ENCODE data around the gene GPR161.

GPR161 gene

DNA sequence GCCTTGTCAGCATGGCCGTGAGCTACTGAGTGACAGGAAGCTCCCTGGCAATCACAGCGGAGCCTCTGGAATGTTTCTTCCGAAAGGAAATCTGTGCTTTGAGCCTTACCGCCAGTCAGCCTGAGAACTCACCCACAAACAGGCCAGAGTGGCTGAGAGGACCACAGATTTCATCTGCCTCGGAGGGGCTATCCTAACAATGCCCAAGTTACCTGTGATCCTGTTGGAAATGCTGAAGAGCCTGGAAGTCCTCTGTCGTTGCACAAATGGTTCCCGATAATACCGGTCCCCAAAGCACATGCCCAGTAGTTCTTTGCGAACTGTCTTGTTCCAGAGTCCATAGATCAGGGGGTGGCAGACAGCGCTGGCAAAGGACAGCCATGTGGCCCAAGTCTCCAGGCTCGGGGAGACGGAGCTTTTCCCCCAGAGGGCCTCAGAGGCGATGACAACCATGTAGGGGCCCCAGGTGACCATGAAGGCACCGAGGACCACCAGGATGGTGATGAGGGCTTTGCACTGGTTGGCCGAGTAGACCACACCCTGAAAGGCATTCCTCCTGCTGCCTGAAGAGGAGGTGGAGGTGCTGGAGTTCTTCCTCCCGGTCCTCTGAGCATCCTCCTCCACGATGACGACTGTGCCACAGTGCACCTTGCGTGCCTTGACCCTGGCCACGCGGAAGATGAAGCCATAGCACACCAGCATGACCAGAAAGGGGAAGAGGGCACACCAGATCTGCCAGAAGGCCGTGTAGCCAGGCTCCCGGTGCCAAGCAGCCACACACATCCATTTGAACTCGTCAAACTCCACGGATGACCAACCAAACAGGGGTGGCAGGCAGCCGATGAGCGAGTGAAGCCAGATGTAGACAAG is 40.2 kb downstream of the GPR161 start:
- H3K4me3 ChIP-seq (ENCODE audit: low read depth, low read length, poor library complexity, severe bottlenecking), result no peak overlapping the region
- no peak for TF ChIP-seq EZH2 (IDR thresholded peaks at IDR 0.05; ENCODE audit: borderline replicate concordance, low read length)
- TF ChIP-seq, protein P1, sequence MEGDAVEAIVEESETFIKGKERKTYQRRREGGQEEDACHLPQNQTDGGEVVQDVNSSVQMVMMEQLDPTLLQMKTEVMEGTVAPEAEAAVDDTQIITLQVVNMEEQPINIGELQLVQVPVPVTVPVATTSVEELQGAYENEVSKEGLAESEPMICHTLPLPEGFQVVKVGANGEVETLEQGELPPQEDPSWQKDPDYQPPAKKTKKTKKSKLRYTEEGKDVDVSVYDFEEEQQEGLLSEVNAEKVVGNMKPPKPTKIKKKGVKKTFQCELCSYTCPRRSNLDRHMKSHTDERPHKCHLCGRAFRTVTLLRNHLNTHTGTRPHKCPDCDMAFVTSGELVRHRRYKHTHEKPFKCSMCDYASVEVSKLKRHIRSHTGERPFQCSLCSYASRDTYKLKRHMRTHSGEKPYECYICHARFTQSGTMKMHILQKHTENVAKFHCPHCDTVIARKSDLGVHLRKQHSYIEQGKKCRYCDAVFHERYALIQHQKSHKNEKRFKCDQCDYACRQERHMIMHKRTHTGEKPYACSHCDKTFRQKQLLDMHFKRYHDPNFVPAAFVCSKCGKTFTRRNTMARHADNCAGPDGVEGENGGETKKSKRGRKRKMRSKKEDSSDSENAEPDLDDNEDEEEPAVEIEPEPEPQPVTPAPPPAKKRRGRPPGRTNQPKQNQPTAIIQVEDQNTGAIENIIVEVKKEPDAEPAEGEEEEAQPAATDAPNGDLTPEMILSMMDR (IDR thresholded peaks at IDR 0.05; ENCODE audit: low read length), result no peak
- H3K4me2 ChIP-seq (ENCODE audit: low read length), result no peak overlapping the region
- no peaks in the 10 kb centered on the region; the same call in 1 of the 2 replicates for H3K27me3 ChIP-seq (ENCODE audit: insufficient read depth, low read length)
- H4K20me1 ChIP-seq (ENCODE audit: insufficient read depth, low read length), result no peaks in the 10 kb centered on the region
- H3K36me3 ChIP-seq (ENCODE audit: insufficient read depth, low read length), result no peaks in the 10 kb centered on the region
- H3K9me2 ChIP-seq (ENCODE audit: low read depth, low read length), result no peaks in the 10 kb centered on the region
- no peak overlapping the region for H2AFZ ChIP-seq (ENCODE audit: low read length)
- H3K27ac ChIP-seq (ENCODE audit: low read depth, low read length, poor library complexity, severe bottlenecking), result no peak overlapping the region
- H3K9ac ChIP-seq (ENCODE audit: low read length), result no peak overlapping the region
- H3K4me1 ChIP-seq (ENCODE audit: insufficient read depth, low read length, severe bottlenecking), result no peaks in the 10 kb centered on the region
- no peaks in the 10 kb centered on the region for H3F3A ChIP-seq (ENCODE audit: insufficient read depth, low read length)
- no peaks in the 10 kb centered on the region for H3K9me3 ChIP-seq (ENCODE audit: low read length)
- no peaks in the 10 kb centered on the region for H3K79me2 ChIP-seq (ENCODE audit: insufficient read depth, low read length)

DNA sequence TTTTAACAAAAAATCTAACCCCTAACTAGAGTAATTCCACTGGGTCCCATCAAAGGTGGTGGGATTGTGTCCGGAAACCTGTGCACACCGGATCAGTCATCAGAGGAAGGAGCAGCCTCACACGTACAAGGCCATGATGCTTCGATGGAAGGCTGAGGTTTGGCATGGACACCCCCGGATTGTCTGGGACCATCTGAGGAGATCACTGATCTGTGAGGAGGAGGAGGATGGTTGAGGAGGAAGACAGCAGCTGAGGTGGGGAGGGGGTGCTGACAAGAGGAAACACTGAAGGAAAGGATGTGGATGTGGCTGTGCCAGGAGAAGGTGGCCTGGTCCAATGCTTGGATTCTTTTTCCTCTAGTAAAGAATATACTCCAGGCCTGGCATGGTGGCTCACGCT is 41.3 kb downstream of the GPR161 start:
- Histone ChIP-seq H3K27ac (ENCODE audit: low read depth, low read length, poor library complexity, severe bottlenecking) (no peak overlapping the region), H4K20me1 (ENCODE audit: insufficient read depth, low read length) (no peaks in the 10 kb centered on the region), H3K9ac (ENCODE audit: low read length) (no peak overlapping the region), H3K9me3 (ENCODE audit: low read length) (no peaks in the 10 kb centered on the region), H3F3A (ENCODE audit: insufficient read depth, low read length) (no peaks in the 10 kb centered on the region), H3K4me1 (ENCODE audit: insufficient read depth, low read length, severe bottlenecking) (no peaks in the 10 kb centered on the region), H3K4me3 (ENCODE audit: low read depth, low read length, poor library complexity, severe bottlenecking) (no peak overlapping the region), H3K9me2 (ENCODE audit: low read depth, low read length) (no peaks in the 10 kb centered on the region), H2AFZ (ENCODE audit: low read length) (no peak overlapping the region), H3K36me3 (ENCODE audit: insufficient read depth, low read length) (no peaks in the 10 kb centered on the region), H3K4me2 (ENCODE audit: low read length) (no peak overlapping the region), H3K27me3 (ENCODE audit: insufficient read depth, low read length) (no peaks in the 10 kb centered on the region; the same call in 1 of the 2 replicates), H3K79me2 (ENCODE audit: insufficient read depth, low read length) (no peaks in the 10 kb centered on the region)
- TF ChIP-seq EZH2 (IDR thresholded peaks at IDR 0.05; ENCODE audit: borderline replicate concordance, low read length), result no peak
- TF ChIP-seq, protein P1 (IDR thresholded peaks at IDR 0.05; ENCODE audit: low read length), result no peak

DNA sequence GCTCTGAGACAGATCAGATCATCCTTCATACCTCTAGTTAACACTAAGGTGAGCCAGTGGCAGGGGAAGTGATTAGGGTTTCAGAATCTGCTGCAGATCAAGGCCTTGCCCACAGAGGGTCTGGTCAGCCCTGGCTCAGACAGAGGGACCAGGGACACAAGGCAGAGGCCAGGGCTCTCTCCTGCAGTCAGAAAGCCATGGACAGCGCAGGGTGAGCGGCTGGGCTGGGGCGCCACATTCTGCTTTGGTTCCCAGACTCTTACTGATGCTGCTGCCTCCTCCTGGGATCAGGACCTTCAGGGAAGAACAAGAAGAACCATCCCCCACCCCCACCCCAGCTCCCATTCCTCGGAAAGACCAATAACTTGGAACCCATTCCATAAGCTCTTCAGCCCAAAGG is 43.1 kb downstream of the GPR161 start:
- no peak overlapping the region for H2AFZ ChIP-seq (ENCODE audit: low read length)
- no peaks in the 10 kb centered on the region for H3F3A ChIP-seq (ENCODE audit: insufficient read depth, low read length)
- no peak overlapping the region for H3K4me2 ChIP-seq (ENCODE audit: low read length)
- no peaks in the 10 kb centered on the region for H3K9me2 ChIP-seq (ENCODE audit: low read depth, low read length)
- no peak for TF ChIP-seq EZH2 (IDR thresholded peaks at IDR 0.05; ENCODE audit: borderline replicate concordance, low read length)
- TF ChIP-seq, protein P1 (IDR thresholded peaks at IDR 0.05; ENCODE audit: low read length), result no peak
- H3K4me1 ChIP-seq (ENCODE audit: insufficient read depth, low read length, severe bottlenecking), result no peaks in the 10 kb centered on the region
- H4K20me1 ChIP-seq (ENCODE audit: insufficient read depth, low read length), result no peaks in the 10 kb centered on the region
- no peak overlapping the region for H3K27ac ChIP-seq (ENCODE audit: low read depth, low read length, poor library complexity, severe bottlenecking)
- H3K4me3 ChIP-seq (ENCODE audit: low read depth, low read length, poor library complexity, severe bottlenecking), result no peak overlapping the region
- H3K9me3 ChIP-seq (ENCODE audit: low read length), result no peaks in the 10 kb centered on the region
- no peak overlapping the region for H3K9ac ChIP-seq (ENCODE audit: low read length)
- H3K27me3 ChIP-seq (ENCODE audit: insufficient read depth, low read length), result peaks cover 4% of the 10 kb centered on the region; the same call in 1 of the 2 replicates
- no peaks in the 10 kb centered on the region for H3K79me2 ChIP-seq (ENCODE audit: insufficient read depth, low read length)
- H3K36me3 ChIP-seq (ENCODE audit: insufficient read depth, low read length), result no peaks in the 10 kb centered on the region
